CD1c-positive myeloid dendritic cell (primary cell): ENCODE data around the gene RABGGTB.
A peak's percentile ranks its signal among the peaks of the same experiment; 100 is the strongest.
"Not testable (repeated sequence)": the region's sequence is repeated elsewhere in the genome, so short reads cannot be mapped to it uniquely, and the experiment has no call there.

Source experiments
- DNase-seq: peaks from one replicate; pipeline ENCODE4 v3.0.0-alpha.2; 2016; ENCODE audit errors: extremely low spot score

Gene RABGGTB

GRCh38 chr1:75795703-75796193 is 9.7 kb downstream of the RABGGTB start:
- no peak for DNase-seq

DNA sequence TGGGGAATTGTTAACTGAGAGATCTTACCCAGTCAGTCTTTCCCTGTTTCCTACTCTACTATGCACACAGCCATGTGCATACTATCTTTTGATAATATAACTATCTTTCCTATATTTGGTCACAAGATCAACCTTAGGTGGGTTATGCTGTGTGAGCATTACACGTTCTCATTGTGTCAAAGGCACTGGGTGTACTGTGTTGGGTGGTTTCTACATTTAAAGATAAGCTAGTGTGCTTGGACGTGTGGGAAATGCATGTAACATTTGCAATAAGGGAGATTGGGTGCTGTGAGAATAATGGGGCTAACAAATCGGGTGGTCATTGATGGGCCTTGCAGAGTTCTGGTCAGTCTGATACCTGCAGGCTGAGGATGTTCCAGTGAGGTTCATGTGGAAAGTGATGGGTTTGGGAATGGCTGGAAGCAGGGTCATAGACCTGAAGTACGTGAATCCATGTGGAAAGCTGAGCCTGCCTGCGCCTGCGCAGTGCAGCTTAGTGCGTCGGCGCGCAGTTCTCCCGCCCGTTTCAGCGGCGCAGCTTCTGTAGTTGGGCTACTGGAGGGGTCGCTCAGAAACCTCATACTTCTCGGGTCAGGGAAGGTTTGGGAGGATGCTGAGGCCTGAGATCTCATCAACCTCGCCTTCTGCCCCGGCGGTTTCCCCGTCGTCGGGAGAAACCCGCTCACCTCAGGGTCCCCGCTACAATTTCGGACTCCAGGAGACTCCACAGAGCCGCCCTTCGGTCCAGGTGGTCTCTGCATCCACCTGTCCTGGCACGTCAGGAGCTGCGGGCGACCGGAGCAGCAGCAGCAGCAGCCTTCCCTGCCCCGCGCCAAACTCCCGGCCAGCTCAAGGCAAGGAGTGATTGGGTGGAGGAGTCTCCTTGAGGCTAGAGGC is 10.6 kb downstream of the RABGGTB start, which contains the start of gene MSH4:
Gene MSH4 (plus strand): TSS at position 507 of the 897 bp plus-strand sequence. CDS start 104 bp downstream, at position 611.
- DNase-seq = no peak

- DNase-seq = no peak
Measured at GRCh38 chr1:75797273-75797588, 11.2 kb downstream of the RABGGTB start.

DNA sequence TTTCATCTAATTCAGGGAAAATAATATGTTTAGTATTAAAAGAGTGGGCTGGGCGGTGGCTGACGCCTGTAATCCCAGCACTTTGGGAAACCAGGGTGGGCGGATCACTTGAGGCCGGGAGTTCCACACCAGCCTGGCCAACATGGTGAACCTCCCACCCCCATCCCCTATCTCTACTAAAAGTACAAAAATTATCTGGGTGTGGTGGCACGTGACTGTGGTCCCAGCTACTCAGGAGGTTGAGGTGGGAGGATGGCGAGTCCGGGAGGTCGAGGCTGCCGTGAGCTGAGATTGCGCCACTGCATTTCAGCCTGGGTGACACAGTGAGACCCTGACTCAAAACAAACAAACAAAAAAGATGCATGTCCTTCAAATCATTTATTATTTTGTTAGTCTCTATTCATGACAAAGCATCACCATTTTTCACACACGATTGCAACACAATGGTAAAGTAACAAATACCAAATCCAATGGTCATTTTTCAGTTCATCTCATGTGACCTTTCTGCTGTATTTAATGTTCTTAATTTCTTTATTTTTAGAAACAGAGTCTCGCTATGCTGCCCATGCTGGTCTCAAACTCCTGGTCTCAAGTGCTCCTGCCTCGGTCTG is 11.7 kb downstream of the RABGGTB start:
- DNase-seq = no peak

GRCh38 chr1:75801480-75801879 is 15.4 kb downstream of the RABGGTB start:
- not testable (repeated sequence) for DNase-seq

- DNase-seq = no peak
Measured at GRCh38 chr1:75808921-75809320, 22.9 kb downstream of the RABGGTB start.

GRCh38 chr1:75810113-75810512 is 24.1 kb downstream of the RABGGTB start:
- not testable (repeated sequence) for DNase-seq

DNA sequence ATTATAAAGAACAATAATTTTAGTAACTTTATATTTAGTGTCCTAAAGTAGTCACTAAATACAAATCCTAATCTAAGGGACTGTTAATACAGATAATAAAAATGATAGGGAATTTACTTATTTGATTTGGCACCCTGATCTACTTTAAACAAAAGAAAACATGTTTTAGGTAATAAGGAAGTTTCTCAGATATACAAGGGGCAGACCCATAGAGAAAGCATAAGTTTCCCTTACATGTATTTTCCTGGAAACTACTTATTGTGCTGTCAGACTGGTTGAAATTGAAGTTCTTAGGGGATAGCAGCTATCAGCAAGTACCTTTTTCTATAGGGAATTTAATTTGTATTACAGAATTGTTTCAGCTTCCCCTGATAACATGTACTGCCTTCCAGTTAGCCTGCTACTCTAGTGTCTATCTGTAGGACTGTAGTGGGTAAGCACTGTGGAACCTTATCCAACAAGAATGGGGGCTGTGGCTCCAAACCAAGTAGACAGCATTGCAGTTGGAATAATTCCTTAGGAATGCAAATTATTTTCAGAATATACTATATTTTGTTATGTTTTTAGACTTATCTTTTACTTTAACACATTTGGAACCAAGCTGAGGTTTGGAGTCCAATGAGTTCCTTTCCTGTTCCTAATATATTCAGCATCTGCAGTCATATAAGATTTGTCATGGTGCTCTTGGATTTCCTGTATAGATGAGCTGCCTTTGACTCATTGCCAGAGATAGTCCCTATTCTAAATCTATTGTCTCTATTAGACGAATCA is 25.3 kb downstream of the RABGGTB start:
- no peak for DNase-seq

DNA sequence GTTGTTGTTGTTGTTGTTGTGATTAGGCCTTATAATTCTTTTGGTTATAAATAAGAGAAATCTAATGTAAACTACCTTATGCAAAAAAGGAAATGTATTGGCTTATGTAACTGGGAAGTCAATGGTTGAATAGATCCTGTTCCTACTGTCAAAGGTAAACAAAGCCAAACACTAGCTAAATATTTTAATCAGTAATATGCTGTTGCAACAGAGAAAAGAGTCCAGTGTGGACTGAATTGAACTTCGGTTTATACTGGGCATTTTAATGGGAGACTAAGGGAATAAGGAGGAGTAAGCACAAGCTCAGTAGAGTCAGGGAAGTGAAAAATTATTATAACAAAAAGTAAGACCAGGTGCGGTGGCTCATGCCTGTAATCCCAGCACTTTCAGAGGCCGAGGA is 26.0 kb downstream of the RABGGTB start:
- DNase-seq = no peak

DNA sequence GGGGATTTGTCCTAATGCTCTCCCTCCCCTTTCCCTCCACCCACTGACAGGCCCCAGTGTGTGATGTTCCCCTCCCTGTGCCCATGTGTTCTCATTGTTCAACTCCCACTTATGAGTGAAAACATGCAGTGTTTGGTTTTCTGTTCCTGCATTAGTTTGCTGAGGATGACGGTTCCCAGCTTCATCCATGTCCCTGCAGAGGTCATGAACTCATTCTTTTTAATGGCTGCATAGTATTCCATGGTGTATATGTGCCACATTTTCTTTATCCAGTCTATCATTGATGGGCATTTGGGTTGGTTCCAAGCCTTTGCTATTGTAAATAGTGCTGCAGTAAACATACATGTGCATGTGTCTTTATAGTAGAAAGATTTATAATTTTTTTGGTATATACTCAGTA is 37.5 kb downstream of the RABGGTB start:
- DNase-seq = not testable (repeated sequence)

GRCh38 chr1:75836528-75837100 is 50.6 kb downstream of the RABGGTB start:
- no peak for DNase-seq

DNA sequence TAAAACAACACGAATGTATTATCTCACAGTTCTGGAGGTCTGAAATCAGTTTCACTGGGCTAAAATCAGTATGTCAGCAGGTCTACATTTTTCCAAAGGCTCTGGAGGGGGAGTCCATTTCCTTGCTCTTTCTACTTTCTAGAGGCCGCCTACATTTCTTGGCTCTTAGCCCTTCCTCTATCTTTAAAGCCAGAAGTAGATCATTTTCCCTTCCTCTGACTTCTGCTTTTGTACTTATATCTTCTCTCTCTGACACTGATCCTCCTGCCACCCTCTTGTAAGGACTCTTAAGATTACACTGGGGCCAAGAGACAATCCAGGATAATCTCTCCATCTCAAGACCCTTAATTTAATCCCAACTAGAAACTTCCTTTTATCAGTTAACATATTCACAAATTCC is 52.0 kb downstream of the RABGGTB start:
- DNase-seq = peak; percentile 3

- no peak for DNase-seq
Measured at GRCh38 chr1:75841421-75841820, 55.4 kb downstream of the RABGGTB start.
